Neutrophil (primary cell): ENCODE measurements around the gene PRKD3.
A peak's percentile ranks its signal among the peaks of the same experiment; 100 is the strongest.

Experiments
- H3K27ac ChIP-seq: fragments of 200-600 bp; sonication (generic); 2 replicates; pipeline ENCODE4 v1.5.1; 2016; ENCODE audit warnings: mild to moderate bottlenecking, moderate library complexity
- H3K27me3 ChIP-seq: fragments of 200-600 bp; sonication (generic); 2 replicates; pipeline ENCODE4 v1.6.0; 2016; ENCODE audit warnings: mild to moderate bottlenecking
- H3K36me3 ChIP-seq: fragments of 200-600 bp; sonication (generic); 2 replicates; pipeline ENCODE4 v1.5.1; 2017
- H3K4me1 ChIP-seq, 2 experiments: fragments of 200-600 bp in 1 of 2; sonication (generic) in 1 of 2; 1 replicate in 1 of 2; 2 replicates in 1 of 2; pipeline versions ENCODE4 v1.5.1 to v1.6.1; 2013 to 2016; ENCODE audit warnings: low read depth in 1 of 2, low read length in 1 of 2, mild to moderate bottlenecking in 1 of 2, moderate library complexity in 1 of 2; ENCODE audit not compliant: control insufficient read depth in 1 of 2, insufficient read depth in 1 of 2
- H3K4me3 ChIP-seq, 2 experiments: fragments of 200-600 bp in 1 of 2; sonication (generic) in 1 of 2; 1 replicate in 1 of 2; 2 replicates in 1 of 2; pipeline ENCODE4 v1.5.1; 2013 to 2016; ENCODE audit warnings: low read depth in 1 of 2, low read length in 1 of 2, mild to moderate bottlenecking in 1 of 2, moderate library complexity in 1 of 2
- H3K9me3 ChIP-seq: fragments of 200-600 bp; sonication (generic); 2 replicates; pipeline ENCODE4 v1.5.1; 2016
- CTCF ChIP-seq: fragments of 200-600 bp; sonication (generic); IDR thresholded peaks from 2 replicates; pipeline ENCODE4 v1.5.1; 2016; ENCODE audit warnings: antibody characterized with exemption

The PRKD3 gene

GRCh38 chr2:37325625-37326071 lies 1.0 kb upstream of the PRKD3 start:
- no peak for TF ChIP-seq CTCF
- Histone ChIP-seq H3K4me1 (peaks cover 18 to 22% of the 10 kb centered on the region in 2 experiments), H3K4me3 (peak overlapping the region; percentile 77), H3K9me3 (no peaks in the 10 kb centered on the region), H3K27me3 (peaks cover 66% of the 10 kb centered on the region), H3K36me3 (no peaks in the 10 kb centered on the region), H3K27ac (no peak overlapping the region)

GRCh38 chr2:37324536-37324785 lies 172 bp downstream of the PRKD3 start:
- Histone ChIP-seq H3K36me3 (no peaks in the 10 kb centered on the region), H3K27me3 (peaks cover 66% of the 10 kb centered on the region), H3K9me3 (no peaks in the 10 kb centered on the region), H3K4me1 (peaks cover 17 to 19% of the 10 kb centered on the region in 2 experiments), H3K27ac (peak overlapping the region; percentile 40), H3K4me3 (peak overlapping the region; percentile 77)
- TF ChIP-seq CTCF, result peak; percentile 23

- Histone ChIP-seq H3K9me3 (no peaks in the 10 kb centered on the region), H3K27me3 (peaks cover 66% of the 10 kb centered on the region), H3K4me1 (peaks cover 17 to 22% of the 10 kb centered on the region in 2 experiments), H3K4me3 (peak overlapping the region; percentile 77), H3K27ac (peak overlapping the region; percentile 40), H3K36me3 (no peaks in the 10 kb centered on the region)
- no peak for TF ChIP-seq CTCF
Observed at GRCh38 chr2:37323781-37324535, 675 bp downstream of the PRKD3 start.

- Histone ChIP-seq H3K36me3 (no peaks in the 10 kb centered on the region), H3K27me3 (peaks cover 64% of the 10 kb centered on the region), H3K4me1 (peaks cover 17 to 29% of the 10 kb centered on the region in 2 experiments), H3K9me3 (no peaks in the 10 kb centered on the region), H3K27ac (no peak overlapping the region), H3K4me3 (peak overlapping the region; percentile 77)
- TF ChIP-seq CTCF, result no peak
Observed at GRCh38 chr2:37323176-37323780, 1.4 kb downstream of the PRKD3 start.

- Histone ChIP-seq H3K4me1 (peaks cover 17 to 33% of the 10 kb centered on the region in 2 experiments), H3K27me3 (peaks cover 57% of the 10 kb centered on the region), H3K4me3 (no peak overlapping the region), H3K9me3 (no peaks in the 10 kb centered on the region), H3K36me3 (no peaks in the 10 kb centered on the region), H3K27ac (no peak overlapping the region)
- no peak for TF ChIP-seq CTCF
Observed at GRCh38 chr2:37322368-37322767, 2.3 kb downstream of the PRKD3 start.
